Hepatocyte (in vitro differentiated cells): ENCODE measurements around the gene NME3. TPM values are rescaled to one million over a fixed set of nuclear protein-coding genes. Genes with fewer than 3 reads are reported as not detected.

Source experiments
- DNase-seq: peaks from one replicate; pipeline ENCODE4 v3.0.0-alpha.2; 2016; ENCODE audit warnings: low spot score
- H2AFZ ChIP-seq: fragments of 200-600 bp; sonication (generic); 2 replicates; pipeline ENCODE4 v1.6.0; 2016; ENCODE audit warnings: antibody characterized with exemption, mild to moderate bottlenecking
- H3K27ac ChIP-seq: fragments of 200-600 bp; sonication (generic); 2 replicates; pipeline ENCODE4 v1.5.1; 2016; ENCODE audit warnings: mild to moderate bottlenecking
- H3K27me3 ChIP-seq: fragments of 200-600 bp; sonication (generic); 2 replicates; pipeline ENCODE4 v1.6.1; 2016
- H3K36me3 ChIP-seq: fragments of 200-600 bp; sonication (generic); replicated peaks from 2 replicates; pipeline ENCODE4 v1.5.1; 2016; ENCODE audit warnings: low read depth; ENCODE audit not compliant: insufficient read depth
- H3K4me1 ChIP-seq: fragments of 200-600 bp; sonication (generic); 2 replicates; pipeline ENCODE4 v1.5.1; 2016; ENCODE audit warnings: mild to moderate bottlenecking, moderate library complexity; ENCODE audit not compliant: insufficient read depth
- H3K4me2 ChIP-seq: fragments of 200-600 bp; sonication (generic); 2 replicates; pipeline ENCODE4 v1.6.0; 2016
- H3K4me3 ChIP-seq: fragments of 200-600 bp; sonication (generic); 2 replicates; pipeline ENCODE4 v1.5.1; 2016; ENCODE audit warnings: mild to moderate bottlenecking
- H3K79me2 ChIP-seq: fragments of 200-600 bp; sonication (generic); 2 replicates; pipeline ENCODE4 v1.6.0; 2017; ENCODE audit warnings: mild to moderate bottlenecking
- H3K9me2 ChIP-seq: fragments of 200-600 bp; sonication (generic); replicated peaks from 2 replicates; pipeline ENCODE4 v1.6.0; 2017; ENCODE audit warnings: mild to moderate bottlenecking; ENCODE audit not compliant: insufficient read depth
- H3K9me3 ChIP-seq: fragments of 200-600 bp; sonication (generic); 2 replicates; pipeline ENCODE4 v1.5.1; 2016; ENCODE audit warnings: low read depth, mild to moderate bottlenecking
- H4K20me1 ChIP-seq: fragments of 200-600 bp; sonication (generic); 2 replicates; pipeline ENCODE4 v1.6.0; 2016; ENCODE audit warnings: mild to moderate bottlenecking; ENCODE audit not compliant: insufficient read depth, poor library complexity, severe bottlenecking
- EZH2 ChIP-seq: fragments of 200-600 bp; sonication (generic); IDR thresholded peaks from 2 replicates; pipeline ENCODE4 v1.6.1; 2016; ENCODE audit warnings: antibody characterized with exemption, mild to moderate bottlenecking, borderline replicate concordance
- EZH2phosphoT487 ChIP-seq: fragments of 200-600 bp; sonication (generic); IDR thresholded peaks from one replicate; pipeline ENCODE4 v1.6.1; 2018; ENCODE audit warnings: antibody characterized with exemption, mild to moderate bottlenecking, low read depth, moderate library complexity; ENCODE audit not compliant: unreplicated experiment, severe bottlenecking
- WGBS: methylation state at CpG from one replicate; pipeline ENCODE4 v1.1.6; 2016; ENCODE audit warnings: low lambda C conversion rate; ENCODE audit errors: missing lambda C conversion rate; 5-methylcytosine and 5-hydroxymethylcytosine counted together
- polyA plus RNA-seq: library from polyadenylated mRNA; unstranded; fragments of >200 nt; fragmentation: Nextera tagmentation; extraction: Ambion mirVana; gene quantifications from 2 replicates; pipeline ENCODE4 v1.2.1, GENCODE V29; 2016
- total RNA-seq: library from RNA; depleted of rRNA; stranded (reverse); fragments of >200 nt; gene quantifications from 2 replicates; pipeline ENCODE4 v1.2.3, GENCODE V29; 2014
- TF ChIP-seq, protein P1 (sequence below): fragments of 200-600 bp; sonication (generic); IDR thresholded peaks from 2 replicates; pipeline ENCODE4 v1.5.1; 2016; ENCODE audit warnings: antibody characterized with exemption, mild to moderate bottlenecking; ENCODE audit not compliant: poor library complexity

NME3 gene
- total and polyA plus RNA-seq, 2 experiments from 2014 or later, result 34.8 to 86.6 TPM

DNA sequence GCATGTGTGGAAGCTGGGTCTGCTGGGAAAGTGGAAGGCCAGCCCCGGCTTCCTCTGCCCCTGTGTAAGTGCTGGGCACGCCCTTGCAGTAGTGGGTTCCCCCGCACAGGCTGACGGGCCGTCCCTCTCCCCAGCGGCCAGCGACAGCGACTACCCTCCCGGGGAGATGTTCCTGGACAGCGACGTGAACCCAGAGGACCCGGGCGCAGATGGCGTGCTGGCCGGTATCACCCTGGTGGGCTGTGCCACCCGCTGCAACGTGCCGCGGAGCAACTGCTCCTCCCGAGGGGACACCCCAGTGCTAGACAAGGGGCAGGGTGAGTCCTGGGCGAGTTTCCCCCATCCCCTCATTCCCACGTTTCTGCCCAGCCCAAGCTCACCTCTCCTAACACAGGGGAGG, 5.5 kb downstream of the NME3 start:
- no peaks in the 10 kb centered on the region for H3K9me3 ChIP-seq
- no peaks in the 10 kb centered on the region for H3K9me2 ChIP-seq
- H3K27ac ChIP-seq, result no peak overlapping the region
- no peak overlapping the region for H3K4me3 ChIP-seq
- H3K79me2 ChIP-seq, result no peaks in the 10 kb centered on the region
- no peak overlapping the region for H2AFZ ChIP-seq
- no peak for DNase-seq
- 95% methylated on average over 15 of the region's 22 CpGs for WGBS
- H4K20me1 ChIP-seq, result peaks cover 3% of the 10 kb centered on the region
- H3K36me3 ChIP-seq, result no peaks in the 10 kb centered on the region
- H3K4me1 ChIP-seq, result peaks cover 9% of the 10 kb centered on the region
- no peaks in the 10 kb centered on the region for H3K27me3 ChIP-seq
- TF ChIP-seq, protein P1, sequence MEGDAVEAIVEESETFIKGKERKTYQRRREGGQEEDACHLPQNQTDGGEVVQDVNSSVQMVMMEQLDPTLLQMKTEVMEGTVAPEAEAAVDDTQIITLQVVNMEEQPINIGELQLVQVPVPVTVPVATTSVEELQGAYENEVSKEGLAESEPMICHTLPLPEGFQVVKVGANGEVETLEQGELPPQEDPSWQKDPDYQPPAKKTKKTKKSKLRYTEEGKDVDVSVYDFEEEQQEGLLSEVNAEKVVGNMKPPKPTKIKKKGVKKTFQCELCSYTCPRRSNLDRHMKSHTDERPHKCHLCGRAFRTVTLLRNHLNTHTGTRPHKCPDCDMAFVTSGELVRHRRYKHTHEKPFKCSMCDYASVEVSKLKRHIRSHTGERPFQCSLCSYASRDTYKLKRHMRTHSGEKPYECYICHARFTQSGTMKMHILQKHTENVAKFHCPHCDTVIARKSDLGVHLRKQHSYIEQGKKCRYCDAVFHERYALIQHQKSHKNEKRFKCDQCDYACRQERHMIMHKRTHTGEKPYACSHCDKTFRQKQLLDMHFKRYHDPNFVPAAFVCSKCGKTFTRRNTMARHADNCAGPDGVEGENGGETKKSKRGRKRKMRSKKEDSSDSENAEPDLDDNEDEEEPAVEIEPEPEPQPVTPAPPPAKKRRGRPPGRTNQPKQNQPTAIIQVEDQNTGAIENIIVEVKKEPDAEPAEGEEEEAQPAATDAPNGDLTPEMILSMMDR, result no peak
- TF ChIP-seq EZH2 (no peak), EZH2phosphoT487 (no peak)
- H3K4me2 ChIP-seq, result no peak overlapping the region

DNA sequence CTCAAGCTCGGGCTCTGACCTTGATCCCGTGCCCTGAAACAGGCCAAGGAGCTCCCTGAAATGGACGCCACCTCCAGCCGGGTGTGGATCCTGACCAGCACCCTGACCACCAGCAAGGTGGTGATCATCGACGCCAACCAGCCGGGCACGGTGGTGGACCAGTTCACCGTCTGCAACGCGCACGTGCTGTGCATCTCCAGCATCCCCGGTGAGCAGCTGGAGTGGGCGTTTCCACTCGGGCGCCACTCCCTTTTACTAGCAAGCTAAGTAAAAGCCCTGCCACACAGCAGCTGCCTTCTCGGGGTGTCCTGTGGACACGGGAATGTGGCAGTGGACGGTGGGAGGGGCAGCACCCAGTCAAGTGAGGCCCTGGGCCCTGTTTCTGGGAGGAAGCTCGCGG, 6.4 kb downstream of the NME3 start:
- Histone ChIP-seq H2AFZ (no peak overlapping the region), H4K20me1 (peaks cover 3% of the 10 kb centered on the region), H3K27me3 (no peaks in the 10 kb centered on the region), H3K9me2 (no peaks in the 10 kb centered on the region), H3K79me2 (no peaks in the 10 kb centered on the region), H3K4me1 (peaks cover under 1% of the 10 kb centered on the region), H3K9me3 (no peaks in the 10 kb centered on the region), H3K4me2 (no peak overlapping the region), H3K36me3 (no peaks in the 10 kb centered on the region), H3K27ac (no peak overlapping the region), H3K4me3 (no peak overlapping the region)
- TF ChIP-seq, protein P1, result no peak
- TF ChIP-seq EZH2 (no peak), EZH2phosphoT487 (no peak)
- 96% methylated on average over 21 of the region's 21 CpGs for WGBS
- no peak for DNase-seq

DNA sequence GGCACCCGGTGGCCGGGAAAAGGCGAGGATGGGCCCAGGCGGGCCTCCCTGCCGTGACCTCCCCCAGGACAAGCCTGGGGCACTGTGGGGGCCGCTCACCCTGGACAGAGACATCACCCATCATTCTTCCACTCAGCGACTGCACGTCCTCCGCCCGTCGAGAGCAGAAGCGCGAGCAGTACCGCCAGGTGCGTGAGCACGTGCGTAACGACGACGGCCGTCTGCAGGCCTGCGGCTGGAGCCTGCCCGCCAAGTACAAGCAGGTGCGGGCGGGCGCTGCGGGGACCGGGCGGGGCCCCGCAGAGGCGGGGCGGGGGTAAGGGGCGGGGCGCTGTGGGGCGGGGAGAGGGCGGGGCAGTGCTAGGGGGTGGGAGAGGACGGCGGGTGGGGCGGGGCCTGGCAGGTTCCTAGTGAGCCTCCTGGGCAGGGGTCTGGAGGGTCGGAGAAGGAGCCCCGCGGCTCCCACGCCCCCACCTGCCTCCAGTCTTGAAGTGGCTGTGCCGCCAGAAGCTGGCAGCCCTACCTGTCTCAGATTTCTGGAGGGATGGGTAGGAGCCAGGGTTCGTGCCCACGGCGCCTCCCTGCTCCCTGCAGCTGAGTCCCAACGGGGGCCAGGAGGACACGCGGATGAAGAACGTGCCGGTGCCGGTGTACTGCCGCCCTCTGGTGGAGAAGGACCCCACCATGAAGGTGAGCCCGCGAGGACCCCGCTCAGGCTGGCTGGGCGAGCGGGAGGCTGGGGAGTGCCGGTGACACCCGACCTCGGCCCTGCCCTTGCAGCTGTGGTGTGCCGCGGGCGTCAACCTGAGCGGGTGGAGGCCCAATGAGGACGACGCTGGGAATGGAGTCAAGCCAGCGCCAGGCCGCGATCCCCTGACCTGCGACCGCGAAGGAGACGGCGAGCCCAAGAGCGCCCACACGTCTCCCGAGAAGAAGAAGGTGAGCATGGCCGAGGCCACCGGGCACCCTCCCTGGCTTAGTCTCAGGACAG, 7.5 kb downstream of the NME3 start:
- Histone ChIP-seq H3K4me1 (no peaks in the 10 kb centered on the region), H4K20me1 (peaks cover 3% of the 10 kb centered on the region), H2AFZ (no peak overlapping the region), H3K79me2 (no peaks in the 10 kb centered on the region), H3K27me3 (no peaks in the 10 kb centered on the region), H3K9me2 (no peaks in the 10 kb centered on the region), H3K9me3 (no peaks in the 10 kb centered on the region), H3K4me3 (no peak overlapping the region), H3K36me3 (no peaks in the 10 kb centered on the region), H3K4me2 (no peak overlapping the region), H3K27ac (no peak overlapping the region)
- no peak for DNase-seq
- TF ChIP-seq, protein P1, result peak; percentile 43
- TF ChIP-seq EZH2phosphoT487, result no peak
- WGBS, result 73% methylated on average over 60 of the region's 81 CpGs
